HG02885 (cell line): Measurements from ENCODE around the gene RFESD.

ENCODE experiments used
- ATAC-seq: cut with Tn5 transposase; IDR thresholded peaks from one replicate; pipeline ENCODE4 v1.9.1; 2021; ENCODE audit warnings: mild to moderate bottlenecking; ENCODE audit not compliant: unreplicated experiment, poor library complexity

RFESD gene

GRCh38 chr5:95646569-95647431 is at the start of gene RFESD:
Gene RFESD, plus strand, starts transcription at chr5:95646777. Its CDS starts 5,495 bp downstream, at chr5:95652272.
- ATAC-seq: peak; percentile 94

GRCh38 chr5:95599252-95599651 is 47.3 kb upstream of the RFESD start:
- no peak for ATAC-seq

GRCh38 chr5:95600557-95600956 is 46.0 kb upstream of the RFESD start:
- no peak for ATAC-seq

GRCh38 chr5:95605786-95606185 is 40.8 kb upstream of the RFESD start:
- no peak for ATAC-seq

- no peak for ATAC-seq
Observed at GRCh38 chr5:95606419-95606818, 40.2 kb upstream of the RFESD start.

GRCh38 chr5:95609711-95610110 is 36.9 kb upstream of the RFESD start:
- no peak for ATAC-seq

- no peak for ATAC-seq
Observed at GRCh38 chr5:95610546-95610945, 36.0 kb upstream of the RFESD start.

GRCh38 chr5:95611396-95611795 is 35.2 kb upstream of the RFESD start:
- ATAC-seq: no peak

- no peak for ATAC-seq
Observed at GRCh38 chr5:95613514-95613913, 33.1 kb upstream of the RFESD start.

- ATAC-seq: peak; percentile 50
Observed at GRCh38 chr5:95615164-95615467, 31.5 kb upstream of the RFESD start.

GRCh38 chr5:95617057-95617456 is 29.5 kb upstream of the RFESD start:
- ATAC-seq: no peak

GRCh38 chr5:95619096-95619495 is 27.5 kb upstream of the RFESD start:
- no peak for ATAC-seq

- ATAC-seq: no peak
Observed at GRCh38 chr5:95619514-95620029, 27.0 kb upstream of the RFESD start.

- ATAC-seq: peak; percentile 70
Observed at GRCh38 chr5:95620030-95620869, 26.3 kb upstream of the RFESD start, which contains the start of gene GPR150. Gene GPR150, plus strand, starts transcription at chr5:95620087. Its CDS starts 189 bp downstream, at chr5:95620276.

GRCh38 chr5:95620870-95621838 is 25.4 kb upstream of the RFESD start:
- ATAC-seq: peak; percentile 55

GRCh38 chr5:95621839-95622629 is 24.5 kb upstream of the RFESD start:
- no peak for ATAC-seq

GRCh38 chr5:95623706-95624105 is 22.9 kb upstream of the RFESD start:
- no peak for ATAC-seq

GRCh38 chr5:95624368-95624767 is 22.2 kb upstream of the RFESD start:
- ATAC-seq: no peak

GRCh38 chr5:95626701-95627100 is 19.9 kb upstream of the RFESD start:
- ATAC-seq: no peak
